ENCODE results near the gene CPA4.

DNA sequence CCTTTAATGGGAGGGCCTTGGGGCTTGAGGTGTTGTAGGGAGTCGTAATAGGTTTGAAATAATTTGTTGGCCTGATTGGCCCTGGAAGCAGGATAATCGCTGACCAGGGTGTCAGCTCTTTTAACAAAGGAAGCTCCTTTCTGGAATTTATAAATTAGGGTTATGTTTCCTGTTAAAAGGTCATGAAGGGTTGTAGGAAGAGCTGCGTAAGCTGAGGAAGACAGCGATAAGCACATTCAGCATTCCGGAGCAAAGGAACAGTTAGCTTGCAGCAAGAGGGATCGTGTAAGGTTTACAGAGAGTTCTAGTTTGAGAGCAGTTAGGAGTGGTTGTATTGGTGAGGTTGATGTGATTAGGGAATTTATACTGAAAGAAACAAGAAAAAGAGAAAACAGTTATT lies 21.3 kb downstream of the CPA4 start:
- TF ChIP-seq, protein P1, sequence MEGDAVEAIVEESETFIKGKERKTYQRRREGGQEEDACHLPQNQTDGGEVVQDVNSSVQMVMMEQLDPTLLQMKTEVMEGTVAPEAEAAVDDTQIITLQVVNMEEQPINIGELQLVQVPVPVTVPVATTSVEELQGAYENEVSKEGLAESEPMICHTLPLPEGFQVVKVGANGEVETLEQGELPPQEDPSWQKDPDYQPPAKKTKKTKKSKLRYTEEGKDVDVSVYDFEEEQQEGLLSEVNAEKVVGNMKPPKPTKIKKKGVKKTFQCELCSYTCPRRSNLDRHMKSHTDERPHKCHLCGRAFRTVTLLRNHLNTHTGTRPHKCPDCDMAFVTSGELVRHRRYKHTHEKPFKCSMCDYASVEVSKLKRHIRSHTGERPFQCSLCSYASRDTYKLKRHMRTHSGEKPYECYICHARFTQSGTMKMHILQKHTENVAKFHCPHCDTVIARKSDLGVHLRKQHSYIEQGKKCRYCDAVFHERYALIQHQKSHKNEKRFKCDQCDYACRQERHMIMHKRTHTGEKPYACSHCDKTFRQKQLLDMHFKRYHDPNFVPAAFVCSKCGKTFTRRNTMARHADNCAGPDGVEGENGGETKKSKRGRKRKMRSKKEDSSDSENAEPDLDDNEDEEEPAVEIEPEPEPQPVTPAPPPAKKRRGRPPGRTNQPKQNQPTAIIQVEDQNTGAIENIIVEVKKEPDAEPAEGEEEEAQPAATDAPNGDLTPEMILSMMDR (IDR thresholded peaks at IDR 0.05; ENCODE audit: low read depth, low read length, missing input control): no peak
- no peak for TF ChIP-seq TAF1 (conservative IDR thresholded peaks at IDR 0.05)

All from liver (tissue), 3 donors.